GM20000 (cell line): ENCODE results near the gene PDE7B.

Source experiments
- DNase-seq: peaks from one replicate; pipeline ENCODE4 v3.0.0; 2012; ENCODE audit warnings: low spot score
- CTCF ChIP-seq: IDR thresholded peaks from 2 replicates; pipeline ENCODE4 v1.5.1; 2012; ENCODE audit warnings: mild to moderate bottlenecking, control low read depth; ENCODE audit errors: extremely low read depth, missing control alignments

The PDE7B gene

DNA sequence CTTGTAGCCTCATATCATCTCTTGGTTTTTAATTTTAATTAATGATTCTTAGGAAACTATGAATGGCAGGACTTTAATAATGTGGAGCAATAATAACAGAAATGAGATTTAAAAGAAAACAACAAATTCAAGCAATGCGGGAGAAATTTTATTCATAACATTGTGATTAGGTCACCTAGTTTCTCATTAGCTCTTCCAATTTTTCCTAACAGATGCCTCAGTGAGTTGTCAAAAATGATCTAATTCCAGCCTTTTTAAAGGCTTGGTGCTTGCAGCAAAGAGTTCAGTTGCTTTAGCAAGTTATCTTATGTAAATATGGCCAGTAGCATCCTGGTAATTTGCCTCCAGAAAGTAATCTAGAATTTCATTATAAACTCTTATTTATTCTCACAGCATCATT, 20.4 kb downstream of the PDE7B start:
- DNase-seq: no peak
- no peak for TF ChIP-seq CTCF

GRCh38 chr6:135875446-135875845, 23.9 kb downstream of the PDE7B start:
- no peak for DNase-seq
- TF ChIP-seq CTCF: no peak

DNA sequence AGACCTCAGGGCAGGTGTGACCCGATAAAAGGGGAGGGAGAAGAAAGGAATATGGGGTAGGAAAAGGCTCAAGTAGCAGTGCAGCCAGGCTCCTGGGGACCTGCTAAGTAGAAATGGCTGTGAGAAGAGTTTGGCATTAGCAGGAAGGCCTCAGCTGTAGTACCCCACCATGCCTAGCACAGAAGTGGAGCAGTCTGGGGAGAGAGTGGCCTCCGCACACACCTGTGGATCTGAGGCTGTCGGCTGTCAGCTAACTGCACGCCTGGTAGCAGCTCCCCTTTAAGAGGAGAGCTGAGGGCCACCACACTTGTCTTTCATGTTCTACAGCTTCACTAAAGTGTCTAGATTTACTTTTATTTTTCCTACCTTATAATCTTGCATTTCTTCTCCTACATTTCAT, 24.6 kb downstream of the PDE7B start:
- TF ChIP-seq CTCF: no peak
- no peak for DNase-seq

DNA sequence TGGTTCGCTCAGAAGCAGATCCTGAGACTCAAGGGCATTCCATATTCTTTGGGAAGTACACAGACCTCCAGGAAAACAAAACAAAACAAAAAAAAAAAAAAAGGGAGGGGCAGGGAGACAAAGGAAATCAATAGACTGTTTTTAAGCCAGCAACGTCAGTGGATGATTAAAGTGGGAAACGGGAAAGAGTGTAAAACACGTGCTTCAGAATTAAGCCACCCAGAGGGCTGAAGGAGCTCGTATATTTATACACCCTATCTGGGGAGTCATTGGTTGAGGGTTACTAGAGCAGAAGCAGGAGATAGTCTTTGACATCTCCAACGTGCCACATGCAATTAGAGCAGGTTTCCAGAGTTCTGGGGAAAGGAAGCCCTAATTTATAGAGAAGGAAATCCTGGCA, 26.2 kb downstream of the PDE7B start:
- TF ChIP-seq CTCF: no peak
- no peak for DNase-seq

DNA sequence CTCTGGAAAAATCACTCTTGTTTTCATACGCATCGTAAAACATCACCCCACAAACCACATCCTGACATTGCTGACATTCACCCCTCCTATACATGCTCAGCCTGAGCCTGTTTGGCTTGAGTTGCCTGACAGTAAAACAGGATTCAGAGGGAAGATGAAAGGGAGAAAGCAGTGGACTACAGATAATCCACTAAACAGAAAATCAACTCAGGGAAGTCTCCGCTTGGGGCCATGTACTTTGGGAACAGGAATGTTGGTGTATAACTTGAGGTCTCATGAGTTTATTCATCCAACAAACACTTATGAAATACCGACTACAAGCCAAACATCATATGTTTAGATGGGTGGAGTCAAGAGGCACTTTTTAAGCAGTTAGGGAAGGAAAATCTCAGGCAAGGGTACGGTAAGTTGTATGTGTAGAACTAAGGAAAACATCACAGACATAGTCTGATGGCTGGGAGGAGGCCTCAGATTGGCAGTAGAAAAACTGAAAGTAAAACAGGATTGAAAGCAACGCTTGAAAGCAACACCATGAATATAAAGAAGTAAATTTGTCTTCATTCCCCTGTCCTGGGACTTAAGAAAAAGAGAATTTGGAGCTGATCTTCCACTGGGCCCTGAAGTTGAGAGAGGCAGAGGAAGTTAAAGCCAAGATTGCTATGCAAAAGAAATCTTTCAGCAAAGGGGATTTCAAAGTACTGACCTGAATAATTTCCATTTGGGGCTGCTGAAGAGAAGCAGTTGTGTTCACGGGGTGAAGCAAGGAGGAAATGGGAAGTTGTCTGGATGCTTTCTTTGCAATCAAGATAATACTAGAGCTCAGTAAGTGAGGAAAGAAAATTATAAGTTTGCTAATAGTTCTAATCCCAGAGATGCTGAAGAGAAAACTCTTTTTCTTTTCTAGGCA, 28.8 kb downstream of the PDE7B start:
- DNase-seq: peak; percentile 49
- no peak for TF ChIP-seq CTCF

DNA sequence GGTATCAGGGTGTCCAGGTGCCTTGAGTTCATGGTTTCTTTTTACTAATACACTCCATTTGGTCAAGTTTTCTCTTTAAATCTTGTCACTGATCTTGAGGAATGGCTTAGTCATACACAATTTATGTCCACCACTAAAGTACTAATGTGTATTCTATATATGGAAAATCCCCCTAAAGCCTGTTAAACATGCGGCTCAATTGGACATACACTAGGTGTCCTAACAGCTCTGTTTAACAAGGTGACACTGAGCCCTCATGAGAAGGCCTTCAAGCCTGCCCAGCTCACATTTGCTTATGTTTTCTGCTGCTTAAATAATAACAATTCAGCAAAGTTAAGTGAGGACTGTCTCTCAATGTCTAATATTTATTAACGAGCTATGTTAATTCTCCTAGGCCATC, 31.5 kb downstream of the PDE7B start:
- no peak for DNase-seq
- no peak for TF ChIP-seq CTCF

GRCh38 chr6:135883536-135883935, 32.0 kb downstream of the PDE7B start:
- DNase-seq: no peak
- no peak for TF ChIP-seq CTCF
